ENCODE results near the gene IGSF6.
"Not testable (repeated sequence)": the region's sequence is repeated elsewhere in the genome, so short reads cannot be mapped to it uniquely, and the experiment has no call there.

Gene IGSF6

DNA sequence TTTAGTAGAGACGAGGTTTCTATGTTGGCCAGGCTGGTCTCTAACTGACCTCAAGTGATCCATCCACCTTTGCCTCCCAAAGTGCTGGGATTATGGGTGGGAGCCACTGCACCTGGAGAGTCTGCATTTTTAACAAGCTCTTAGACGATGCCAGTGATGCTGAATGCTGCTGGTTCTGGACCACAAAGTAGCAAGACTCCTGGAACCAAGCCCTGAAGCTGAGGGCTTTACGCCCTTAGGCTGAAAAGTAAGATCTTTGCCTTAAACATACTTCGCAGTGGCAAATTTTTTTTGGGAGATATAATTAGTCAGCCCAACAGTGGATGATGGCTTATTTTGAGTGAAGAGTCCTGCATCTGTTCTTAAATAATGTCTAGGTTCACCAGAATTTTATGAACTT is 39.0 kb downstream of the IGSF6 start:
- H3K9me3 ChIP-seq (ENCODE audit: control insufficient read depth, insufficient read depth, low read length) = no peaks in the 10 kb centered on the region
- H3K27ac ChIP-seq (ENCODE audit: low read depth, low read length) = no peak overlapping the region
- H3K9ac ChIP-seq (ENCODE audit: low read depth, low read length) = no peak overlapping the region
- H3K4me1 ChIP-seq (ENCODE audit: control insufficient read depth, insufficient read depth, low read length) = peaks cover 39% of the 10 kb centered on the region
- H3K36me3 ChIP-seq (ENCODE audit: control insufficient read depth, insufficient read depth, low read length) = peaks cover 14% of the 10 kb centered on the region
- no peak overlapping the region for H3K4me3 ChIP-seq (ENCODE audit: low read depth, low read length)
- no peaks in the 10 kb centered on the region for H3K27me3 ChIP-seq (ENCODE audit: control insufficient read depth, insufficient read depth, low read length)

DNA sequence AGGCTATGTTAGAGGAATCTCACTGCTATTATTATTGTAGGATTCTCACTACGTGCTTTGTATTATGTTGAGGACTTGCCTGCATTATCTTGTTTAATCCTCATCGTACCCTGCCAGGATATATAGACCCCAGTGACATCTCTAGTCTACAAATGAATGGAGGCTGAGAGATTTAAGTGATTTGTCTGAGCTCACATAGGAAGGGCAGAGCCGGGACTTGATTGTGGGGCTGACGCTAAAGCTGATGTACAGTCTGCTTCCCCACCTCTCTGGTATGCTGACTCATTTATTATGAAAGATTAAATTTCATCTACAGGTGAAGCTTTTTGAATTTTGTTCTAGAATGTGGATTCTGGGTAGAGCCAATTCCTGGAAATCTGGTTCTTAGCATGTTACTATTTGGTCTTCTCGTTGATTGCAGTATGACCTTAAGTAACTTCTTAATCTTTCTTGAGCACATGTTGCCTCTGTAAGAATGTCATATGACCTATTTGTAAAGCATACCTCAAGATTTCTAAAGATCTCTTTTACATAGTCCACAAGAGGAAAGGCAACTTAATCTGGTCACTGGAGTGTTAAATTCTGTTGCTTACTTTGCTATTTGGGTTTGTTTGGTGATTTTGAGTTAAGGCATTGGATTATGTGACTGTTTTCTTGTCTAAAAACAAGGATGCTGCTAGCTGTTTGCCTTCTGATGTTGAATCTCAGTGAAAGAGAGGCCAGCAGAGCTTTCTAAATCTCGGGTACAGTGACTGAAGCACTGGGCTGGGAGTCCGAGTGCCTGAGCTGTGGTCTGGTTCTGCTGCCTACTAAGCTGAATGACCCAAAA is 40.6 kb downstream of the IGSF6 start:
- Histone ChIP-seq H3K4me1 (ENCODE audit: control insufficient read depth, insufficient read depth, low read length) (peaks cover 42% of the 10 kb centered on the region), H3K9ac (ENCODE audit: low read depth, low read length) (no peak overlapping the region), H3K4me3 (ENCODE audit: low read depth, low read length) (no peak overlapping the region), H3K27ac (ENCODE audit: low read depth, low read length) (peak overlapping the region; percentile 56), H3K9me3 (ENCODE audit: control insufficient read depth, insufficient read depth, low read length) (no peaks in the 10 kb centered on the region), H3K27me3 (ENCODE audit: control insufficient read depth, insufficient read depth, low read length) (no peaks in the 10 kb centered on the region), H3K36me3 (ENCODE audit: control insufficient read depth, insufficient read depth, low read length) (peaks cover 5% of the 10 kb centered on the region; the same call in 1 of the 2 replicates)

DNA sequence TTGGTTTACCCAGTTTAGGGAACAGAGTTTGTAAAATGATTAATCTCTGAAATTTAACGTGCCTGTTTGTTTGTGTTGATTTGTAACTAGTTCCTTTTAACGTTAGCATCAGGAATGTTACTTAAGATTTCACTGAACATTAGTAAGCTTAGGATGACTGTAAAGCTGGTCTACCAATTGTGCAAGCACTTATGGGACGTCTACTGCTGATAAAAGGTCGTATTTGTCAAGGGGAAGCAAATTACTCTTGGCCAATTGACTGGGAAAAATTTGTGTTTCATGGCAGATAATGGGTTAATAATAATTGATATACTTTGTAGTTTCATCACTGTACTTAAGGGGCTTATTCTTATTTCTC is 41.2 kb downstream of the IGSF6 start:
- no peaks in the 10 kb centered on the region for H3K9me3 ChIP-seq (ENCODE audit: control insufficient read depth, insufficient read depth, low read length)
- H3K27ac ChIP-seq (ENCODE audit: low read depth, low read length) = peak overlapping the region; percentile 56
- H3K27me3 ChIP-seq (ENCODE audit: control insufficient read depth, insufficient read depth, low read length) = no peaks in the 10 kb centered on the region
- peaks cover 42% of the 10 kb centered on the region for H3K4me1 ChIP-seq (ENCODE audit: control insufficient read depth, insufficient read depth, low read length)
- H3K36me3 ChIP-seq (ENCODE audit: control insufficient read depth, insufficient read depth, low read length) = peaks cover 4% of the 10 kb centered on the region; the same call in 1 of the 2 replicates
- H3K9ac ChIP-seq (ENCODE audit: low read depth, low read length) = no peak overlapping the region
- H3K4me3 ChIP-seq (ENCODE audit: low read depth, low read length) = no peak overlapping the region

GRCh38 chr16:21610766-21611165 is 41.6 kb downstream of the IGSF6 start:
- Histone ChIP-seq H3K9ac (ENCODE audit: low read depth, low read length) (no peak overlapping the region), H3K9me3 (ENCODE audit: control insufficient read depth, insufficient read depth, low read length) (no peaks in the 10 kb centered on the region), H3K27ac (ENCODE audit: low read depth, low read length) (peak overlapping the region; percentile 5), H3K36me3 (ENCODE audit: control insufficient read depth, insufficient read depth, low read length) (no peaks in the 10 kb centered on the region), H3K4me1 (ENCODE audit: control insufficient read depth, insufficient read depth, low read length) (peaks cover 42% of the 10 kb centered on the region), H3K27me3 (ENCODE audit: control insufficient read depth, insufficient read depth, low read length) (no peaks in the 10 kb centered on the region), H3K4me3 (ENCODE audit: low read depth, low read length) (no peak overlapping the region)

DNA sequence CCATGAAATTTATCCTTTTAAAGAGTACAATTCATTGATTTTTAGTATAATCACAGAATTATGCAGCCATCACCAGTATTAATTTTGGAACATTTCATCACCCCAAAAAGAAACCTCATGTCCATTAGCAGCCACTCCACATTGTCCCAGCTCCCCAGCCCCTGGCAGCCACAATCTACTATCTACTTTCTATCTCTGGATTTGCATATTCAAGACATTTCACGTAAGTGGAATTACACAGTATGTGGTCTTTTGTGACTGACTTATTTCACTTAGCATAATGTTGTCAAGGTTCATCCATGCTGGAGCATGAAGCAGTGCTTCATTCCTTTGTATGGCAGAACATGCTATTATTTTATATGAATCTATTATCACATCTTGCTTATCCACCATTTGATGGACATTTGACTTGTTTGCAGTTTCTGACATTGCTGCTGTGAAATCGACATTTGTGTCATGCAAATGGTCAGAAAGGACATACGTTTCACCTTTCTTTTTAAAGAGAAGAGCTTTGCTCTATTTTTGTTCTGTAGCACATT is 42.3 kb downstream of the IGSF6 start:
- H3K9me3 ChIP-seq (ENCODE audit: control insufficient read depth, insufficient read depth, low read length) = no peaks in the 10 kb centered on the region
- H3K27me3 ChIP-seq (ENCODE audit: control insufficient read depth, insufficient read depth, low read length) = no peaks in the 10 kb centered on the region
- peaks cover 42% of the 10 kb centered on the region for H3K4me1 ChIP-seq (ENCODE audit: control insufficient read depth, insufficient read depth, low read length)
- H3K9ac ChIP-seq (ENCODE audit: low read depth, low read length) = no peak overlapping the region
- no peaks in the 10 kb centered on the region for H3K36me3 ChIP-seq (ENCODE audit: control insufficient read depth, insufficient read depth, low read length)
- H3K27ac ChIP-seq (ENCODE audit: low read depth, low read length) = peak overlapping the region; percentile 36
- no peak overlapping the region; the same call in 1 of the 2 replicates for H3K4me3 ChIP-seq (ENCODE audit: low read depth, low read length)

- H3K27me3 ChIP-seq (ENCODE audit: control insufficient read depth, insufficient read depth, low read length) = no peaks in the 10 kb centered on the region
- peaks cover 2% of the 10 kb centered on the region; the same call in 1 of the 2 replicates for H3K36me3 ChIP-seq (ENCODE audit: control insufficient read depth, insufficient read depth, low read length)
- H3K27ac ChIP-seq (ENCODE audit: low read depth, low read length) = peak overlapping the region; percentile 16
- H3K9me3 ChIP-seq (ENCODE audit: control insufficient read depth, insufficient read depth, low read length) = no peaks in the 10 kb centered on the region
- peaks cover 42% of the 10 kb centered on the region for H3K4me1 ChIP-seq (ENCODE audit: control insufficient read depth, insufficient read depth, low read length)
- H3K9ac ChIP-seq (ENCODE audit: low read depth, low read length) = no peak overlapping the region
- no peak overlapping the region for H3K4me3 ChIP-seq (ENCODE audit: low read depth, low read length)
Observed at GRCh38 chr16:21608639-21609328, 43.6 kb downstream of the IGSF6 start.

GRCh38 chr16:21605848-21606247 is 46.6 kb downstream of the IGSF6 start:
- not testable (repeated sequence) for H3K4me3 ChIP-seq (ENCODE audit: low read depth, low read length); H3K27me3 ChIP-seq (ENCODE audit: control insufficient read depth, insufficient read depth, low read length); H3K27ac ChIP-seq (ENCODE audit: low read depth, low read length); H3K9ac ChIP-seq (ENCODE audit: low read depth, low read length); H3K9me3 ChIP-seq (ENCODE audit: control insufficient read depth, insufficient read depth, low read length); H3K36me3 ChIP-seq (ENCODE audit: control insufficient read depth, insufficient read depth, low read length)
- H3K4me1 ChIP-seq (ENCODE audit: control insufficient read depth, insufficient read depth, low read length) = peaks cover 33% of the 10 kb centered on the region

DNA sequence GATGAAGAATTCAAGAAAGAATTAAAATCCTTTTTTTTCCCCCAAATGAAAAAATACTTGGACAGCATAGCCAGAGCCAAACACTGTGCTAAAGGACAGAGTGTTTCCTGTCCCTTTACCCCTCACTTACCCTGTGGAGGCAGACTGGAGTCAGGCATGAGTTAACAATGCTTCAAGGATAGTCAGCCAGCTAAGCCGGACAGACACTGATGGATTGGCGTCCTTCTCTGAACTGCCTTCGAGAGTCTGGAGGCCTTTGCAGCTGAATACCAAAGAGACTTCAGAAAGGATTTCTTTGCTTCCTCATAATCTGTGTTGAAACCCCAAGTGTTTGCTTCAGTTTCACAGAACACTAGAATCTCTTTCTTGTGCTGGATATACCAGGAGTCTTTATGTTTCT is 48.5 kb downstream of the IGSF6 start:
- H3K36me3 ChIP-seq (ENCODE audit: control insufficient read depth, insufficient read depth, low read length) = peaks cover 2% of the 10 kb centered on the region; the same call in 1 of the 2 replicates

GRCh38 chr16:21602785-21603184 is 49.6 kb downstream of the IGSF6 start:
- Histone ChIP-seq H3K36me3 (ENCODE audit: control insufficient read depth, insufficient read depth, low read length) (peaks cover 2% of the 10 kb centered on the region; the same call in 1 of the 2 replicates), H3K9ac (ENCODE audit: low read depth, low read length) (no peak overlapping the region), H3K4me3 (ENCODE audit: low read depth, low read length) (no peak overlapping the region), H3K9me3 (ENCODE audit: control insufficient read depth, insufficient read depth, low read length) (no peaks in the 10 kb centered on the region), H3K27me3 (ENCODE audit: control insufficient read depth, insufficient read depth, low read length) (no peaks in the 10 kb centered on the region), H3K4me1 (ENCODE audit: control insufficient read depth, insufficient read depth, low read length) (peaks cover 12% of the 10 kb centered on the region; the same call in 1 of the 2 replicates), H3K27ac (ENCODE audit: low read depth, low read length) (no peak overlapping the region)

More for the DNA sequence above, 48.5 kb downstream of the IGSF6 start:
- peaks cover 17% of the 10 kb centered on the region for H3K4me1 ChIP-seq (ENCODE audit: control insufficient read depth, insufficient read depth, low read length)
- H3K27me3 ChIP-seq (ENCODE audit: control insufficient read depth, insufficient read depth, low read length) = no peaks in the 10 kb centered on the region
- no peak overlapping the region for H3K9ac ChIP-seq (ENCODE audit: low read depth, low read length)
- H3K4me3 ChIP-seq (ENCODE audit: low read depth, low read length) = no peak overlapping the region
- H3K9me3 ChIP-seq (ENCODE audit: control insufficient read depth, insufficient read depth, low read length) = no peaks in the 10 kb centered on the region
- no peak overlapping the region for H3K27ac ChIP-seq (ENCODE audit: low read depth, low read length)

GRCh38 chr16:21600031-21600773 is 52.2 kb downstream of the IGSF6 start:
- peak overlapping the region; percentile 98 for H3K27ac ChIP-seq (ENCODE audit: low read depth, low read length)
- H3K4me3 ChIP-seq (ENCODE audit: low read depth, low read length) = peak overlapping the region; percentile 99
- H3K9ac ChIP-seq (ENCODE audit: low read depth, low read length) = peak overlapping the region; percentile 96
- H3K36me3 ChIP-seq (ENCODE audit: control insufficient read depth, insufficient read depth, low read length) = peaks cover 2% of the 10 kb centered on the region; the same call in 1 of the 2 replicates
- no peaks in the 10 kb centered on the region for H3K9me3 ChIP-seq (ENCODE audit: control insufficient read depth, insufficient read depth, low read length)
- H3K27me3 ChIP-seq (ENCODE audit: control insufficient read depth, insufficient read depth, low read length) = no peaks in the 10 kb centered on the region
- peaks cover 12% of the 10 kb centered on the region; the same call in 1 of the 2 replicates for H3K4me1 ChIP-seq (ENCODE audit: control insufficient read depth, insufficient read depth, low read length)
